ENCODE measurements around the gene COL1A2. TPM values are rescaled to one million over a fixed set of nuclear protein-coding genes. Genes with fewer than 3 reads are reported as not detected.

The COL1A2 gene
- total RNA-seq, 1 experiment from 2014 or later: not detected

GRCh38 chr7:94393246-94394108 is 1.2 kb upstream of the COL1A2 start:
- Mint-ChIP-seq H3K27me3 (ENCODE audit: unreplicated experiment) (no peaks in the 10 kb centered on the region), H3K27ac (ENCODE audit: unreplicated experiment) (no peak overlapping the region)

GRCh38 chr7:94394109-94394436 is 622 bp upstream of the COL1A2 start:
- Mint-ChIP-seq H3K4me3 (ENCODE audit: low read depth, unreplicated experiment) (no peak overlapping the region), H3K9me3 (ENCODE audit: low read depth, unreplicated experiment) (no peaks in the 10 kb centered on the region), H3K27ac (ENCODE audit: unreplicated experiment) (no peak overlapping the region), H3K36me3 (ENCODE audit: insufficient read depth, unreplicated experiment) (no peaks in the 10 kb centered on the region), H3K27me3 (ENCODE audit: unreplicated experiment) (no peaks in the 10 kb centered on the region), H3K4me1 (ENCODE audit: low read depth, unreplicated experiment) (no peaks in the 10 kb centered on the region)
- intact Hi-C loops (cut with micrococcal nuclease; ENCODE audit: unreplicated experiment): no loop called here
- no peak for TF ChIP-seq CTCF (IDR thresholded peaks at IDR 0.05; ENCODE audit: unreplicated experiment)
- DNase-seq: no peak
- BruUV-seq (replicated peaks): no TSS peak
- CTCF ChIA-PET: no interaction called here

More at GRCh38 chr7:94393246-94394108, 1.2 kb upstream of the COL1A2 start:
- BruUV-seq (replicated peaks): no TSS peak
- no peaks in the 10 kb centered on the region for H3K9me3 Mint-ChIP-seq (ENCODE audit: low read depth, unreplicated experiment)
- no peaks in the 10 kb centered on the region for H3K36me3 Mint-ChIP-seq (ENCODE audit: insufficient read depth, unreplicated experiment)
- no peak for TF ChIP-seq CTCF (IDR thresholded peaks at IDR 0.05; ENCODE audit: unreplicated experiment)
- CTCF ChIA-PET: no interaction called here
- no peak for DNase-seq
- no peaks in the 10 kb centered on the region for H3K4me1 Mint-ChIP-seq (ENCODE audit: low read depth, unreplicated experiment)
- H3K4me3 Mint-ChIP-seq (ENCODE audit: low read depth, unreplicated experiment): no peak overlapping the region
- intact Hi-C loops (cut with micrococcal nuclease; ENCODE audit: unreplicated experiment): no loop called here

- Mint-ChIP-seq H3K9me3 (ENCODE audit: low read depth, unreplicated experiment) (no peaks in the 10 kb centered on the region), H3K4me1 (ENCODE audit: low read depth, unreplicated experiment) (no peaks in the 10 kb centered on the region), H3K36me3 (ENCODE audit: insufficient read depth, unreplicated experiment) (no peaks in the 10 kb centered on the region), H3K4me3 (ENCODE audit: low read depth, unreplicated experiment) (no peak overlapping the region), H3K27me3 (ENCODE audit: unreplicated experiment) (no peaks in the 10 kb centered on the region), H3K27ac (ENCODE audit: unreplicated experiment) (no peak overlapping the region)
- no peak for TF ChIP-seq CTCF (IDR thresholded peaks at IDR 0.05; ENCODE audit: unreplicated experiment)
- DNase-seq: peak; percentile 41
- no TSS peak for BruUV-seq (replicated peaks)
- intact Hi-C loops (cut with micrococcal nuclease; ENCODE audit: unreplicated experiment): loop anchor here (1.0 kb wide), 1 partner anchor 106 kb away; no protein-coding TSS in a partner anchor
- CTCF ChIA-PET: interaction anchor here (0.6 to 1.7 kb wide), 5 partner anchors 95 to 107 kb away, joined by 3 to 31 read pairs (median 4); no protein-coding TSS in a partner anchor
These were observed 694 bp downstream of the COL1A2 start for GRCh38 chr7:94395141-94396036.

- H3K9me3 Mint-ChIP-seq (ENCODE audit: low read depth, unreplicated experiment): no peaks in the 10 kb centered on the region
- no peaks in the 10 kb centered on the region for H3K27me3 Mint-ChIP-seq (ENCODE audit: unreplicated experiment)
- H3K27ac Mint-ChIP-seq (ENCODE audit: unreplicated experiment): no peak overlapping the region
- DNase-seq: no peak
- H3K36me3 Mint-ChIP-seq (ENCODE audit: insufficient read depth, unreplicated experiment): no peaks in the 10 kb centered on the region
- TF ChIP-seq CTCF (IDR thresholded peaks at IDR 0.05; ENCODE audit: unreplicated experiment): no peak
- intact Hi-C loops (cut with micrococcal nuclease; ENCODE audit: unreplicated experiment): no loop called here
- CTCF ChIA-PET: interaction anchor here (0.6 to 1.7 kb wide), 4 partner anchors 96 to 107 kb away, joined by 3 to 31 read pairs (median 4); no protein-coding TSS in a partner anchor
- H3K4me1 Mint-ChIP-seq (ENCODE audit: low read depth, unreplicated experiment): no peaks in the 10 kb centered on the region
- H3K4me3 Mint-ChIP-seq (ENCODE audit: low read depth, unreplicated experiment): no peak overlapping the region
- no TSS peak for BruUV-seq (replicated peaks)
These were observed 1.3 kb downstream of the COL1A2 start for GRCh38 chr7:94396037-94396431.
